Endothelial cell of umbilical vein (primary cell): ENCODE results near the gene CFAP73.

Experiments
- CTCF ChIP-seq, 2 donors: IDR thresholded peaks; 1 replicate in 1 of 2; 2 replicates in 1 of 2; pipeline ENCODE4 v1.5.1; 2011; ENCODE audit warnings: low read length in 2 of 2, mild to moderate bottlenecking in 2 of 2, moderate library complexity in 2 of 2, control low read depth in 1 of 2, inconsistent platforms in 1 of 2, low read depth in 1 of 2; ENCODE audit not compliant: insufficient read depth in 1 of 2; ENCODE audit errors: extremely low read depth in 1 of 2
- EZH2 ChIP-seq: IDR thresholded peaks from 2 replicates; pipeline ENCODE4 v1.6.1; 2012; ENCODE audit warnings: borderline replicate concordance, low read depth, mild to moderate bottlenecking, moderate library complexity, low read length, inconsistent platforms; ENCODE audit not compliant: severe bottlenecking
- JUN ChIP-seq: IDR thresholded peaks from 2 replicates; pipeline ENCODE4 v1.6.1; 2011; ENCODE audit warnings: borderline replicate concordance, low read depth; ENCODE audit not compliant: insufficient read length, insufficient read depth
- MAX ChIP-seq: IDR thresholded peaks from 2 replicates; pipeline ENCODE4 v1.6.1; 2011; ENCODE audit not compliant: insufficient read depth, insufficient read length
- POLR2A ChIP-seq: IDR thresholded peaks from 2 replicates; pipeline ENCODE4 v1.6.1; 2012; ENCODE audit warnings: low read depth, mild to moderate bottlenecking, control low read depth, low read length
- POLR2AphosphoS5 ChIP-seq: IDR thresholded peaks from 2 replicates; pipeline ENCODE4 v1.6.1; 2012; ENCODE audit warnings: low read depth, mild to moderate bottlenecking, control low read depth, low read length, moderate library complexity; ENCODE audit not compliant: insufficient read depth

- no peak for TF ChIP-seq CTCF (IDR thresholded peaks at IDR 0.05; ENCODE audit: extremely low read depth in 1 of 2, insufficient read depth in 1 of 2, low read depth in 1 of 2, low read length in 2 of 2)
- TF ChIP-seq MAX: no peak
- TF ChIP-seq POLR2AphosphoS5: no peak
- no peak for TF ChIP-seq JUN
- TF ChIP-seq EZH2: no peak
- no peak for TF ChIP-seq POLR2A
These were observed 22.7 kb downstream of the CFAP73 start for GRCh38 chr12:113172185-113172584.
